HepG2 (cell line): ENCODE results near the gene JMJD6. TPM values are rescaled to one million over a fixed set of nuclear protein-coding genes. Genes with fewer than 3 reads are reported as not detected.
A peak's percentile ranks its signal among the peaks of the same experiment; 100 is the strongest.

Source experiments
- ATAC-seq: fragments of 200-7000 bp; cut with Tn5 transposase; 3 replicates; pipeline ENCODE4 v1.9.1; 2020; ENCODE audit warnings: mild to moderate bottlenecking, moderate library complexity
- BruUV-seq: library from RNA; stranded (reverse); fragments of 400-500 nt; replicated peaks from 2 replicates; lab custom pipeline; 2021; lab: Mats Ljungman, UMichigan
- CTCF ChIA-PET: fragments of 300-600 bp; formaldehyde crosslinking; extraction: SDS; loops from one replicate; lab custom pipeline; 2021; ENCODE audit warnings: low total read pairs, inconsistent platforms, low intra/inter-chr PET ratio; lab: Yijun Ruan, JAX
- POLR2A ChIA-PET: fragments of 350-600 bp; sonication (Branson Sonifier 250); formaldehyde crosslinking; loops from one replicate; lab custom pipeline; 2020; ENCODE audit warnings: antibody characterized with exemption, inconsistent platforms; lab: Yijun Ruan, JAX
- DNase-seq: peaks from one replicate; pipeline ENCODE4 v3.0.0-alpha.2; 2015; ENCODE audit warnings: low spot score
- FAIRE-seq: peaks from 3 replicates; lab custom pipeline; 2011; peaks lifted over from hg19 to GRCh38; lab: Jason Lieb, UNC
- H2AFZ ChIP-seq: one replicate; pipeline ENCODE4 v1.6.1; 2011; ENCODE audit warnings: low read length, inconsistent platforms
- H3K27ac ChIP-seq: fragments of 300-600 bp; 3 replicates; pipeline ENCODE4 v1.8.0; 2011; ENCODE audit warnings: mixed run types, mild to moderate bottlenecking, mixed read lengths, low read length, inconsistent platforms; ENCODE audit not compliant: insufficient read depth; ENCODE audit errors: extremely low read length
- H3K27me3 ChIP-seq, 2 experiments: fragments of 200-600 bp in 1 of 2; 2 replicates in 1 of 2; 3 replicates in 1 of 2; pipeline versions ENCODE4 v1.6.0 to v1.8.0; 2011; ENCODE audit warnings: low read length in 2 of 2, mild to moderate bottlenecking in 2 of 2, moderate library complexity in 2 of 2, inconsistent platforms in 1 of 2; ENCODE audit not compliant: insufficient read depth in 2 of 2, control insufficient read depth in 1 of 2
- H3K36me3 ChIP-seq, 2 experiments: fragments of 200-600 bp in 1 of 2; replicated peaks in 1 of 2; 2 replicates in 1 of 2; 3 replicates in 1 of 2; pipeline versions ENCODE4 v1.5.1 to v1.8.0; 2011; ENCODE audit warnings: low read length in 2 of 2, inconsistent platforms in 1 of 2; ENCODE audit not compliant: insufficient read depth in 2 of 2, control insufficient read depth in 1 of 2
- H3K4me1 ChIP-seq: 2 replicates; pipeline ENCODE4 v1.5.1; 2012; ENCODE audit warnings: low read length, inconsistent platforms; ENCODE audit not compliant: insufficient read depth
- H3K4me2 ChIP-seq: 2 replicates; pipeline ENCODE4 v1.6.0; 2011; ENCODE audit warnings: low read depth, low read length, inconsistent platforms
- H3K4me3 ChIP-seq, 3 experiments: fragments of 200-600 bp in 1 of 3; sonication (generic), shearing (Covaris generic) in 1 of 3; replicated peaks in 1 of 3; 2 replicates each; pipeline ENCODE4 v1.5.1; 2011 to 2016; ENCODE audit warnings: low read length in 3 of 3, inconsistent platforms in 2 of 3, low read depth in 2 of 3, mild to moderate bottlenecking in 2 of 3, control low read depth in 1 of 3, mixed read lengths in 1 of 3; ENCODE audit not compliant: insufficient read depth in 1 of 3
- H3K79me2 ChIP-seq: one replicate; pipeline ENCODE4 v1.6.1; 2011; ENCODE audit warnings: low read length, inconsistent platforms; ENCODE audit not compliant: insufficient read depth
- H3K9ac ChIP-seq: 2 replicates; pipeline ENCODE4 v1.6.0; 2011; ENCODE audit warnings: mild to moderate bottlenecking, low read depth, low read length, inconsistent platforms; ENCODE audit not compliant: insufficient read depth
- H3K9me3 ChIP-seq: 2 replicates; pipeline ENCODE4 v1.5.1; 2012; ENCODE audit warnings: mild to moderate bottlenecking, low read length
- H4K20me1 ChIP-seq: 2 replicates; pipeline ENCODE4 v1.6.0; 2011; ENCODE audit warnings: inconsistent platforms, mild to moderate bottlenecking, low read length, moderate library complexity; ENCODE audit not compliant: insufficient read depth
- BRD4 ChIP-seq: sonication (generic); formaldehyde crosslinking; IDR thresholded peaks from 2 replicates; pipeline ENCODE4 v1.4.0; 2020; ENCODE audit warnings: missing genetic modification reagents
- ZNF383 ChIP-seq: sonication (generic); formaldehyde crosslinking; IDR thresholded peaks from 2 replicates; pipeline ENCODE4 v1.4.0; 2020; ENCODE audit warnings: missing genetic modification reagents, mild to moderate bottlenecking, borderline replicate concordance
- ZNF605 ChIP-seq: sonication (generic); formaldehyde crosslinking; IDR thresholded peaks from 2 replicates; pipeline ENCODE4 v1.8.0; 2022; ENCODE audit warnings: mild to moderate bottlenecking, missing genetic modification reagents
- ZNF660 ChIP-seq: sonication (generic); formaldehyde crosslinking; IDR thresholded peaks from 2 replicates; pipeline ENCODE4 v1.5.1; 2020; ENCODE audit warnings: mild to moderate bottlenecking, low read depth, missing genetic modification reagents, borderline replicate concordance
- WGBS: methylation state at CpG from one replicate; pipeline ENCODE4 v1.1.6; 2017; ENCODE audit warnings: low lambda C conversion rate; 5-methylcytosine and 5-hydroxymethylcytosine counted together
- in situ Hi-C: cut with HindIII; loops from 2 replicates; pipeline ENCODE4 v1.10.0; 2017; ENCODE audit warnings: low pct_unique_long_range_greater_than_20kb; ENCODE audit not compliant: extremely low pct_ligation_motif_present
- intact Hi-C: fragments of 100-400 bp; cut with micrococcal nuclease; formaldehyde crosslinking; loops from one replicate; pipeline ENCODE4 v1.10.0; 2022; ENCODE audit not compliant: unreplicated experiment
- polyA plus RNA-seq, 8 experiments: library from polyadenylated mRNA; depleted of rRNA in 3 of 8; stranded (reverse) in 7 of 8; unstranded in 1 of 8; fragments of >200 nt; fragmentation: Illumina TruSeq in 4 of 8; extraction: Trizol in 4 of 8; gene quantifications; 2 replicates each; pipeline versions ENCODE4 v1.2.1 to v1.2.3, GENCODE V29; 2011 to 2016; ENCODE audit warnings: low read depth in 4 of 8, missing spikeins in 1 of 8, mixed read lengths in 1 of 8; ENCODE audit not compliant: insufficient read depth in 1 of 8
- total RNA-seq, 5 experiments: library from RNA; depleted of rRNA; stranded (reverse); fragments of >200 nt; fragmentation: Illumina TruSeq; extraction: Trizol; gene quantifications; 2 replicates each; pipeline ENCODE4 v1.2.3, GENCODE V29; 2016; ENCODE audit warnings: low read depth in 1 of 5

JMJD6 gene
- total and polyA plus RNA-seq, 2 of the 13 experiments (the other 11 are each of a cell fraction or from before 2014, with no cell fraction given) = 33.6 to 41.0 TPM

DNA sequence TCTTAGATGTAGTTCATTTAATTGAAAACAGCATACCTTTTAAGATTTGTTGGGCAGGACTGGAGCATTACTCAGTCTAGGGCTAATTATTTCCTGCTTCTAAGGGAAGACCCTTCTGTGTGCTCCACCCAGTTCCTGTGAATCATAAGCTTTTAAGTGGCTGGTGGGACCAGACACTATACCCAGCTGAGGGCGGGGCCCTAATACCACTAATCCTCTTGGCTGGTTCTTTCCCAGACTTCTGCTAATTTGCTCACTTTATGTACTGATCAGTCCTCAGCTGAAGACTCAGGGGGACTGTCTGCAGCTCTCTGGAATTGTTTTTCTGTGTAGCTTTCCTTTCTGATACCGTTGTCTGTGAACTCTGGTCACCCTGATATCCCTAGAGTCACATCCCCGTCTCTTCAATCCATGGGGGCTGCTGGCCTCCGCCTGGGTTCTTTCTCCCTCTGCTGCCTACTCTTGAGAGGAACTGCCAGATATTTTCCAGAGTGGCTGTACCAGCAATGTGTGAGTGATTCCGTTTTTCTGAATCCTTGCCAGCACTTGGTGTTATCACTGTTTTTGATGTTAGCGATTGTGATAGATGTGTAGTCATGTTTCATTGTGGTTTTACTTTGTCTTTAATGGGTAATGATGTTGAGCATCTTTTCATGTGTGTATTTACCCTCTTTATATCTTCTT is 46.6 kb upstream of the JMJD6 start:
- DNase-seq (peak; percentile 59), ATAC-seq (no peak; the same call in 2 of the 3 replicates), FAIRE-seq (no peak)
- H3K4me1 ChIP-seq = 0 out of 2 replicates have a peak, but pooled peaks cover 6% of the 10 kb centered on the region
- no peak overlapping the region for H3K9ac ChIP-seq
- no peak overlapping the region for H3K4me3 ChIP-seq
- intact Hi-C loops (no loop called here), in situ Hi-C loops (no loop called here)
- BruUV-seq = no TSS peak
- no peaks in the 10 kb centered on the region for H3K79me2 ChIP-seq
- TF ChIP-seq ZNF383 (no peak), ZNF605 (CRISPR knock-in tag) (no peak)
- H3K9me3 ChIP-seq = no peaks in the 10 kb centered on the region
- 94% methylated on average over 6 of the region's 6 CpGs for WGBS
- peaks cover 11 to 37% of the 10 kb centered on the region in 2 experiments; a peak in 4 of 5 replicates for H3K36me3 ChIP-seq
- CTCF ChIA-PET = no interaction called here
- no peak overlapping the region for H2AFZ ChIP-seq
- POLR2A ChIA-PET = no interaction called here
- no peaks in the 10 kb centered on the region for H4K20me1 ChIP-seq
- H3K27me3 ChIP-seq = no peaks in the 10 kb centered on the region
- no peak overlapping the region for H3K27ac ChIP-seq
- H3K4me2 ChIP-seq = no peak overlapping the region

DNA sequence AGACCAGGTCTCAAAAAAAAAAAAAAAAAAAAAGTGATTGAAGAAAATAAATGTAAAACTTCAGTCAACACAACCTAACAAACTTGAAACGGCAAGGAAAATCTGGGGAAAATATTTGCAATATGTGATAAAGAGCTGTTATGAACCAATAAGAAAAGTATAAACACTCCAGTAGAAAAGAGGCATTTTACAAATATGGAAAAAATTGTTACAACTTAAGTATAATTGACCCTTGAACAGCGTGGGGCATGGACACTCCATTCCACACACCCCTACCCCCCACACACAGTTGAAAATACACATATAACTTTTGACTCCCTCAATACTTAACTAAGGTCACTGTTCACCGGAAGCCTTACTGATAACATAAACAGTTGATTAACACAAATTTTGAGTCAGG is 32.2 kb upstream of the JMJD6 start:
- FAIRE-seq (no peak), ATAC-seq (no peak), DNase-seq (no peak)
- H3K4me1 ChIP-seq = peaks cover 14% of the 10 kb centered on the region
- POLR2A ChIA-PET = no interaction called here
- CTCF ChIA-PET = no interaction called here
- no peak overlapping the region for H3K27ac ChIP-seq
- H3K4me2 ChIP-seq = no peak overlapping the region
- H2AFZ ChIP-seq = no peak overlapping the region
- TF ChIP-seq ZNF660 (CRISPR knock-in tag) (no peak), BRD4 (CRISPR knock-in tag) (no peak)
- H3K4me3 ChIP-seq = no peak overlapping the region
- H3K27me3 ChIP-seq = no peaks in the 10 kb centered on the region
- H3K79me2 ChIP-seq = no peaks in the 10 kb centered on the region
- in situ Hi-C loops = no loop called here
- H4K20me1 ChIP-seq = no peaks in the 10 kb centered on the region; the same call in 1 of the 2 replicates
- H3K9me3 ChIP-seq = peaks cover 5% of the 10 kb centered on the region; the same call in 1 of the 2 replicates
- H3K9ac ChIP-seq = no peak overlapping the region
- WGBS = 95% methylated on average over 3 of the region's 3 CpGs
- no TSS peak for BruUV-seq
- peaks cover 6 to 19% of the 10 kb centered on the region in 2 experiments; a peak in 4 of 5 replicates for H3K36me3 ChIP-seq
- intact Hi-C loops = no loop called here
